Mesendoderm (in vitro differentiated cells): Measurements from ENCODE around the gene LRCH2. TPM values are rescaled to one million over a fixed set of nuclear protein-coding genes. Genes with fewer than 3 reads are reported as not detected.

Source experiments
- DNase-seq: peaks from one replicate; pipeline ENCODE4 v3.0.0; 2013
- H2AK5ac ChIP-seq: 2 replicates; pipeline ENCODE4 v1.6.1; 2013; ENCODE audit warnings: low read length, inconsistent platforms
- H2BK120ac ChIP-seq: 2 replicates; pipeline ENCODE4 v1.6.1; 2013; ENCODE audit warnings: low read depth, mild to moderate bottlenecking, low read length, moderate library complexity, mixed read lengths
- H2BK15ac ChIP-seq: replicated peaks from 2 replicates; pipeline ENCODE4 v1.6.1; 2013; ENCODE audit warnings: low read depth, mild to moderate bottlenecking, moderate library complexity
- H2BK5ac ChIP-seq: 2 replicates; pipeline ENCODE4 v1.6.1; 2013; ENCODE audit warnings: low read length, inconsistent platforms
- H3K18ac ChIP-seq: 2 replicates; pipeline ENCODE4 v1.6.1; 2013; ENCODE audit warnings: mild to moderate bottlenecking, low read length, mixed read lengths
- H3K23ac ChIP-seq: one replicate; pipeline ENCODE4 v1.6.1; 2013; ENCODE audit warnings: low read length
- H3K27ac ChIP-seq: 2 replicates; pipeline ENCODE4 v1.5.1; 2013; ENCODE audit warnings: low read depth, mild to moderate bottlenecking, inconsistent platforms, low read length, moderate library complexity
- H3K27me3 ChIP-seq: 2 replicates; pipeline ENCODE4 v1.6.1; 2013; ENCODE audit warnings: low read length, control low read depth, mild to moderate bottlenecking, inconsistent platforms; ENCODE audit not compliant: insufficient read depth, poor library complexity
- H3K36me3 ChIP-seq: 2 replicates; pipeline ENCODE4 v1.6.1; 2013; ENCODE audit warnings: low read length, inconsistent platforms; ENCODE audit not compliant: control insufficient read depth, insufficient read depth
- H3K4ac ChIP-seq: one replicate; pipeline ENCODE4 v1.6.1; 2013; ENCODE audit warnings: low read depth, mild to moderate bottlenecking, low read length, moderate library complexity
- H3K4me1 ChIP-seq: 2 replicates; pipeline ENCODE4 v1.6.1; 2013; ENCODE audit warnings: low read depth, low read length, inconsistent platforms; ENCODE audit not compliant: control insufficient read depth
- H3K4me2 ChIP-seq: 2 replicates; pipeline ENCODE4 v1.6.1; 2013; ENCODE audit warnings: low read length
- H3K4me3 ChIP-seq: 2 replicates; pipeline ENCODE4 v1.5.1; 2013; ENCODE audit warnings: mild to moderate bottlenecking, low read length
- H3K56ac ChIP-seq: one replicate; pipeline ENCODE4 v1.6.1; 2013; ENCODE audit warnings: low read length
- H3K79me1 ChIP-seq: 2 replicates; pipeline ENCODE4 v1.6.1; 2013; ENCODE audit warnings: low read length, inconsistent platforms
- H3K79me2 ChIP-seq: 2 replicates; pipeline ENCODE4 v1.6.1; 2013; ENCODE audit warnings: mild to moderate bottlenecking, low read length; ENCODE audit not compliant: control insufficient read depth, insufficient read depth
- H3K9ac ChIP-seq: 2 replicates; pipeline ENCODE4 v1.6.1; 2013; ENCODE audit warnings: low read length, inconsistent platforms
- H4K5ac ChIP-seq: one replicate; pipeline ENCODE4 v1.6.1; 2013; ENCODE audit warnings: low read length
- H4K8ac ChIP-seq: one replicate; pipeline ENCODE4 v1.6.1; 2013; ENCODE audit warnings: low read depth, mild to moderate bottlenecking, control low read depth, low read length, moderate library complexity
- WGBS: extraction: QIAGEN DNeasy Blood & Tissue Kit; methylation state at CpG from one replicate; pipeline ENCODE4 v1.1.7; 2013; ENCODE audit warnings: low lambda C conversion rate, missing lambda C conversion rate; ENCODE audit not compliant: insufficient coverage; ENCODE audit errors: extremely low coverage; 5-methylcytosine and 5-hydroxymethylcytosine counted together
- polyA plus RNA-seq, 2 experiments: library from polyadenylated mRNA; stranded (reverse); fragments of 200-250 nt; gene quantifications; one replicate each; pipeline ENCODE4 v1.2.3, GENCODE V29; 2013

Gene LRCH2
- 2.1 TPM for polyA plus RNA-seq (2013, experiment 1 of 2)
- polyA plus RNA-seq (2013, experiment 2 of 2): 2.2 TPM

- H4K8ac ChIP-seq: no peak within 1 kb of the TSS
- H3K27me3 ChIP-seq: no peaks in the 10 kb centered on the region
- H3K23ac ChIP-seq: no peak within 1 kb of the TSS
- no peak within 1 kb of the TSS for H3K4ac ChIP-seq
- H2BK5ac ChIP-seq: no peak within 1 kb of the TSS
- H2AK5ac ChIP-seq: no peak within 1 kb of the TSS
- no peaks in the 10 kb centered on the region for H3K36me3 ChIP-seq
- peak within 1 kb of the TSS; percentile 32 for H3K4me3 ChIP-seq
- H4K5ac ChIP-seq: no peak within 1 kb of the TSS
- H2BK120ac ChIP-seq: no peak within 1 kb of the TSS
- peak within 1 kb of the TSS; percentile 64 for H3K56ac ChIP-seq
- no peak within 1 kb of the TSS for H3K9ac ChIP-seq
- no peak within 1 kb of the TSS for H3K27ac ChIP-seq
- H3K18ac ChIP-seq: no peak within 1 kb of the TSS
- no peak within 1 kb of the TSS for H2BK15ac ChIP-seq
- peak; percentile 30 for DNase-seq
- H3K79me1 ChIP-seq: no peaks in the 10 kb centered on the region
- no peaks in the 10 kb centered on the region for H3K4me1 ChIP-seq
- no CpG with 5 or more reads among the region's 59 CpGs for WGBS
- peak within 1 kb of the TSS; percentile 50 for H3K4me2 ChIP-seq
- H3K79me2 ChIP-seq: no peaks in the 10 kb centered on the region
These were observed at the start of gene LRCH2 for GRCh38 chrX:115233497-115234455. TSS of gene LRCH2 (minus strand) at chrX:115234096. CDS start at chrX:115234041, 55 bp downstream.

- Histone ChIP-seq H3K79me2 (no peaks in the 10 kb centered on the region), H3K4ac (no peak overlapping the region), H3K27me3 (no peaks in the 10 kb centered on the region), H3K56ac (no peak overlapping the region), H3K18ac (no peak overlapping the region), H3K4me1 (no peaks in the 10 kb centered on the region), H3K4me2 (no peak overlapping the region), H2AK5ac (no peak overlapping the region), H4K5ac (no peak overlapping the region), H2BK15ac (no peak overlapping the region), H3K36me3 (no peaks in the 10 kb centered on the region), H3K4me3 (no peak overlapping the region), H3K27ac (no peak overlapping the region), H2BK5ac (no peak overlapping the region), H3K79me1 (no peaks in the 10 kb centered on the region), H4K8ac (no peak overlapping the region), H3K23ac (no peak overlapping the region), H3K9ac (no peak overlapping the region), H2BK120ac (no peak overlapping the region)
- no CpG with 5 or more reads among the region's 1 CpG for WGBS
- DNase-seq: no peak
These were observed 35.3 kb upstream of the LRCH2 start for GRCh38 chrX:115269051-115269683.

GRCh38 chrX:115268421-115268820, 34.5 kb upstream of the LRCH2 start:
- Histone ChIP-seq H3K4me1 (no peaks in the 10 kb centered on the region), H3K36me3 (no peaks in the 10 kb centered on the region), H3K56ac (no peak overlapping the region), H2BK120ac (no peak overlapping the region), H3K27me3 (no peaks in the 10 kb centered on the region), H4K5ac (no peak overlapping the region), H2BK15ac (no peak overlapping the region), H4K8ac (no peak overlapping the region), H3K79me1 (no peaks in the 10 kb centered on the region), H3K4me3 (no peak overlapping the region), H3K27ac (no peak overlapping the region), H2AK5ac (no peak overlapping the region), H3K4ac (no peak overlapping the region), H2BK5ac (no peak overlapping the region), H3K4me2 (no peak overlapping the region), H3K9ac (no peak overlapping the region), H3K79me2 (no peaks in the 10 kb centered on the region), H3K23ac (no peak overlapping the region), H3K18ac (no peak overlapping the region)
- DNase-seq: peak; percentile 31
- 100% methylated on average over 1 of the region's 3 CpGs for WGBS

GRCh38 chrX:115266300-115266699, 32.4 kb upstream of the LRCH2 start:
- H3K27me3 ChIP-seq: no peaks in the 10 kb centered on the region
- no peak overlapping the region for H2BK120ac ChIP-seq
- H3K9ac ChIP-seq: no peak overlapping the region
- DNase-seq: no peak
- H2AK5ac ChIP-seq: no peak overlapping the region
- H4K5ac ChIP-seq: no peak overlapping the region
- H3K4me1 ChIP-seq: no peaks in the 10 kb centered on the region
- no peaks in the 10 kb centered on the region for H3K79me2 ChIP-seq
- H3K4me2 ChIP-seq: no peak overlapping the region
- no peak overlapping the region for H3K23ac ChIP-seq
- H3K36me3 ChIP-seq: no peaks in the 10 kb centered on the region
- no CpG with 5 or more reads among the region's 2 CpGs for WGBS
- H2BK5ac ChIP-seq: no peak overlapping the region
- no peaks in the 10 kb centered on the region for H3K79me1 ChIP-seq
- no peak overlapping the region for H3K4me3 ChIP-seq
- H3K27ac ChIP-seq: no peak overlapping the region
- no peak overlapping the region for H4K8ac ChIP-seq
- H3K4ac ChIP-seq: no peak overlapping the region
- no peak overlapping the region for H3K56ac ChIP-seq
- no peak overlapping the region for H3K18ac ChIP-seq
- no peak overlapping the region for H2BK15ac ChIP-seq

GRCh38 chrX:115264009-115264408, 30.1 kb upstream of the LRCH2 start:
- Histone ChIP-seq H3K23ac (no peak overlapping the region), H3K36me3 (no peaks in the 10 kb centered on the region), H2AK5ac (no peak overlapping the region), H3K79me2 (no peaks in the 10 kb centered on the region), H3K56ac (no peak overlapping the region), H3K27ac (no peak overlapping the region), H3K18ac (no peak overlapping the region), H3K4me1 (no peaks in the 10 kb centered on the region), H3K9ac (no peak overlapping the region), H4K5ac (no peak overlapping the region), H2BK5ac (no peak overlapping the region), H3K4ac (no peak overlapping the region), H3K4me2 (no peak overlapping the region), H2BK15ac (no peak overlapping the region), H3K4me3 (no peak overlapping the region), H3K27me3 (no peaks in the 10 kb centered on the region), H3K79me1 (no peaks in the 10 kb centered on the region), H2BK120ac (no peak overlapping the region), H4K8ac (no peak overlapping the region)
- no CpG with 5 or more reads among the region's 2 CpGs for WGBS
- peak; percentile 28 for DNase-seq
